ENCODE data around the gene PIK3C2G. TPM values are rescaled to one million over a fixed set of nuclear protein-coding genes. Genes with fewer than 3 reads are reported as not detected.

Gene PIK3C2G
- total and polyA plus RNA-seq, 2 of the 13 experiments (the other 11 are each of a cell fraction or from before 2014, with no cell fraction given), result not detected

DNA sequence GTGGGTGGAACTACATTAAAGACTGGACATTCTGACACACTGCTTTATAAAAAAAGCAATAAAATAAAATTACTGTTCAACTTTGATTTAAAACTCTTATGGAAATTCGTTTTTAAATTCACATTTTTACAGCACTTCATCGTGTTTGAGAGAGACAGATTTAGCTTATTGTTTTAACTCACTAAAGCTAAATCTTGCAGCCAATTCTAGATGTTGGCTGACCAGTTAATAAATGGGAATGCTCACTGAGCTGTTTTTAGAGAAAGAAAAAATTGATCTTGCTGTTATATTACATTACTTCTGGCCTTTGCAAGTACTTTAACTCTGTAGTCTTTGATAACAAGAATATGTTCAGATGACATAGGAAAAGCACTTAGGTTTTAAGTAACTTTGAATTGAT is 319.4 kb downstream of the PIK3C2G start:
- no peak overlapping the region for H2AFZ ChIP-seq (ENCODE audit: low read length)
- H3K4me1 ChIP-seq (ENCODE audit: insufficient read depth, low read length), result no peaks in the 10 kb centered on the region
- FAIRE-seq (no peak), DNase-seq (ENCODE audit: low spot score) (no peak), ATAC-seq (no peak)
- no peaks in the 10 kb centered on the region for H3K79me2 ChIP-seq (ENCODE audit: insufficient read depth, low read length)
- in situ Hi-C loops (cut with HindIII; ENCODE audit: extremely low pct_ligation_motif_present, low pct_unique_long_range_greater_than_20kb), result no loop called here
- H3K9ac ChIP-seq (ENCODE audit: insufficient read depth, low read depth, low read length), result no peak overlapping the region
- no peaks in the 10 kb centered on the region for H3K27me3 ChIP-seq (ENCODE audit: control insufficient read depth in 1 of 2, insufficient read depth in 2 of 2, low read length in 2 of 2)
- POLR2A ChIA-PET, result no interaction called here
- H3K27ac ChIP-seq (ENCODE audit: extremely low read length, insufficient read depth, low read length), result no peak overlapping the region
- H3K4me3 ChIP-seq (replicated peaks in 1 of 3; ENCODE audit: insufficient read depth in 1 of 3, low read depth in 2 of 3, low read length in 3 of 3), result no peak overlapping the region
- intact Hi-C loops (cut with micrococcal nuclease; ENCODE audit: unreplicated experiment), result no loop called here
- H3K9me3 ChIP-seq (ENCODE audit: low read length), result peaks cover 20% of the 10 kb centered on the region
- 0% methylated on average over 2 of the region's 2 CpGs for WGBS (ENCODE audit: low lambda C conversion rate)
- BruUV-seq (replicated peaks), result no TSS peak
- CTCF ChIA-PET (ENCODE audit: low intra/inter-chr PET ratio, low total read pairs), result no interaction called here
- no peaks in the 10 kb centered on the region for H3K36me3 ChIP-seq (replicated peaks in 1 of 2; ENCODE audit: control insufficient read depth in 1 of 2, insufficient read depth in 2 of 2, low read length in 2 of 2)
- no peak overlapping the region for H3K4me2 ChIP-seq (ENCODE audit: low read depth, low read length)
- no peaks in the 10 kb centered on the region for H4K20me1 ChIP-seq (ENCODE audit: insufficient read depth, low read length)
- TF ChIP-seq, protein P1, sequence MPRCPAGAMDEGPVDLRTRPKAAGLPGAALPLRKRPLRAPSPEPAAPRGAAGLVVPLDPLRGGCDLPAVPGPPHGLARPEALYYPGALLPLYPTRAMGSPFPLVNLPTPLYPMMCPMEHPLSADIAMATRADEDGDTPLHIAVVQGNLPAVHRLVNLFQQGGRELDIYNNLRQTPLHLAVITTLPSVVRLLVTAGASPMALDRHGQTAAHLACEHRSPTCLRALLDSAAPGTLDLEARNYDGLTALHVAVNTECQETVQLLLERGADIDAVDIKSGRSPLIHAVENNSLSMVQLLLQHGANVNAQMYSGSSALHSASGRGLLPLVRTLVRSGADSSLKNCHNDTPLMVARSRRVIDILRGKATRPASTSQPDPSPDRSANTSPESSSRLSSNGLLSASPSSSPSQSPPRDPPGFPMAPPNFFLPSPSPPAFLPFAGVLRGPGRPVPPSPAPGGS (CRISPR knock-in tag; IDR thresholded peaks at IDR 0.05), result no peak
- TF ChIP-seq ATF1 (CRISPR knock-in tag; IDR thresholded peaks at IDR 0.05) (no peak), MTA3 (CRISPR knock-in tag; IDR thresholded peaks at IDR 0.05) (no peak), ZNF720 (CRISPR knock-in tag; IDR thresholded peaks at IDR 0.05) (no peak), MAFG (CRISPR knock-in tag; IDR thresholded peaks at IDR 0.05) (no peak), CBX2 (IDR thresholded peaks at IDR 0.05; ENCODE audit: low read depth, low read length) (no peak), CBX2 (CRISPR knock-in tag; IDR thresholded peaks at IDR 0.05; ENCODE audit: low read depth) (no peak), RAD21 (CRISPR knock-in tag; IDR thresholded peaks at IDR 0.05) (no peak), PHF5A (CRISPR knock-in tag; IDR thresholded peaks at IDR 0.05; ENCODE audit: low read depth, unreplicated experiment) (no peak), ZNF430 (CRISPR knock-in tag; IDR thresholded peaks at IDR 0.05) (no peak), POLR2A (IDR thresholded peaks at IDR 0.05; ENCODE audit: insufficient read depth in 1 of 2, low read depth in 2 of 2, low read length in 2 of 2) (no peak), SMAD3 (CRISPR knock-in tag; IDR thresholded peaks at IDR 0.05) (no peak), ZNF205 (CRISPR knock-in tag; IDR thresholded peaks at IDR 0.05) (no peak), JUN (CRISPR knock-in tag; IDR thresholded peaks at IDR 0.05) (no peak), ZFX (CRISPR knock-in tag; IDR thresholded peaks at IDR 0.05; ENCODE audit: low read depth) (no peak), PTBP1 (IDR thresholded peaks at IDR 0.05; ENCODE audit: low read depth, low read length, poor library complexity, severe bottlenecking) (no peak), U2AF2 (IDR thresholded peaks at IDR 0.05; ENCODE audit: low read depth, low read length) (no peak)
- TF ChIP-seq, protein P2, sequence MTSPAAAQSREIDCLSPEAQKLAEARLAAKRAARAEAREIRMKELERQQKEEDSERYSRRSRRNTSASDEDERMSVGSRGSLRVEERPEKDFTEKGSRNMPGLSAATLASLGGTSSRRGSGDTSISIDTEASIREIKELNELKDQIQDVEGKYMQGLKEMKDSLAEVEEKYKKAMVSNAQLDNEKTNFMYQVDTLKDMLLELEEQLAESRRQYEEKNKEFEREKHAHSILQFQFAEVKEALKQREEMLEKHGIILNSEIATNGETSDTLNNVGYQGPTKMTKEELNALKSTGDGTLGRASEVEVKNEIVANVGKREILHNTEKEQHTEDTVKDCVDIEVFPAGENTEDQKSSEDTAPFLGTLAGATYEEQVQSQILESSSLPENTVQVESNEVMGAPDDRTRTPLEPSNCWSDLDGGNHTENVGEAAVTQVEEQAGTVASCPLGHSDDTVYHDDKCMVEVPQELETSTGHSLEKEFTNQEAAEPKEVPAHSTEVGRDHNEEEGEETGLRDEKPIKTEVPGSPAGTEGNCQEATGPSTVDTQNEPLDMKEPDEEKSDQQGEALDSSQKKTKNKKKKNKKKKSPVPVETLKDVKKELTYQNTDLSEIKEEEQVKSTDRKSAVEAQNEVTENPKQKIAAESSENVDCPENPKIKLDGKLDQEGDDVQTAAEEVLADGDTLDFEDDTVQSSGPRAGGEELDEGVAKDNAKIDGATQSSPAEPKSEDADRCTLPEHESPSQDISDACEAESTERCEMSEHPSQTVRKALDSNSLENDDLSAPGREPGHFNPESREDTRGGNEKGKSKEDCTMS (CRISPR knock-in tag; conservative IDR thresholded peaks at IDR 0.05), result no peak
- TF ChIP-seq, protein P3, sequence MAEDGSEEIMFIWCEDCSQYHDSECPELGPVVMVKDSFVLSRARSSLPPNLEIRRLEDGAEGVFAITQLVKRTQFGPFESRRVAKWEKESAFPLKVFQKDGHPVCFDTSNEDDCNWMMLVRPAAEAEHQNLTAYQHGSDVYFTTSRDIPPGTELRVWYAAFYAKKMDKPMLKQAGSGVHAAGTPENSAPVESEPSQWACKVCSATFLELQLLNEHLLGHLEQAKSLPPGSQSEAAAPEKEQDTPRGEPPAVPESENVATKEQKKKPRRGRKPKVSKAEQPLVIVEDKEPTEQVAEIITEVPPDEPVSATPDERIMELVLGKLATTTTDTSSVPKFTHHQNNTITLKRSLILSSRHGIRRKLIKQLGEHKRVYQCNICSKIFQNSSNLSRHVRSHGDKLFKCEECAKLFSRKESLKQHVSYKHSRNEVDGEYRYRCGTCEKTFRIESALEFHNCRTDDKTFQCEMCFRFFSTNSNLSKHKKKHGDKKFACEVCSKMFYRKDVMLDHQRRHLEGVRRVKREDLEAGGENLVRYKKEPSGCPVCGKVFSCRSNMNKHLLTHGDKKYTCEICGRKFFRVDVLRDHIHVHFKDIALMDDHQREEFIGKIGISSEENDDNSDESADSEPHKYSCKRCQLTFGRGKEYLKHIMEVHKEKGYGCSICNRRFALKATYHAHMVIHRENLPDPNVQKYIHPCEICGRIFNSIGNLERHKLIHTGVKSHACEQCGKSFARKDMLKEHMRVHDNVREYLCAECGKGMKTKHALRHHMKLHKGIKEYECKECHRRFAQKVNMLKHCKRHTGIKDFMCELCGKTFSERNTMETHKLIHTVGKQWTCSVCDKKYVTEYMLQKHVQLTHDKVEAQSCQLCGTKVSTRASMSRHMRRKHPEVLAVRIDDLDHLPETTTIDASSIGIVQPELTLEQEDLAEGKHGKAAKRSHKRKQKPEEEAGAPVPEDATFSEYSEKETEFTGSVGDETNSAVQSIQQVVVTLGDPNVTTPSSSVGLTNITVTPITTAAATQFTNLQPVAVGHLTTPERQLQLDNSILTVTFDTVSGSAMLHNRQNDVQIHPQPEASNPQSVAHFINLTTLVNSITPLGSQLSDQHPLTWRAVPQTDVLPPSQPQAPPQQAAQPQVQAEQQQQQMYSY (CRISPR knock-in tag; IDR thresholded peaks at IDR 0.05), result no peak
- TF ChIP-seq, protein P4, sequence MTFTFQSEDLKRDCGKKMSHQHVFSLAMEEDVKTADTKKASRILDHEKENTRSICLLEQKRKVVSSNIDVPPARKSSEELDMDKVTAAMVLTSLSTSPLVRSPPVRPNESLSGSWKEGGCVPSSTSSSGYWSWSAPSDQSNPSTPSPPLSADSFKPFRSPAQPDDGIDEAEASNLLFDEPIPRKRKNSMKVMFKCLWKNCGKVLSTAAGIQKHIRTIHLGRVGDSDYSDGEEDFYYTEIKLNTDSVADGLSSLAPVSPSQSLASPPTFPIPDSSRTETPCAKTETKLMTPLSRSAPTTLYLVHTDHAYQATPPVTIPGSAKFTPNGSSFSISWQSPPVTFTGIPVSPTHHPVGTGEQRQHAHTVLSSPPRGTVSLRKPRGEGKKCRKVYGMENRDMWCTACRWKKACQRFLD (CRISPR knock-in tag; IDR thresholded peaks at IDR 0.05; ENCODE audit: borderline replicate concordance), result no peak
